Stimulated activated naive CD8-positive, alpha-beta T cell treated with anti-CD3 and anti-CD28 coated beads, Interleukin-15, amount 100 ng/mL, for 72 hours (primary cell): Measurements from ENCODE around the gene LIPT2.

ENCODE experiments used
- ATAC-seq: fragments of 150-1000 bp; cut with Tn5 transposase; 2 replicates; pipeline ENCODE4 v1.10.0; 2021; ENCODE audit warnings: mild to moderate bottlenecking, moderate library complexity
- DNase-seq, 2 donors: peaks; one replicate each; pipeline ENCODE4 v3.0.0; 2021 to 2022
- H3K27ac Mint-ChIP-seq, 2 donors: one replicate each; pipeline ENCODE4 v1.8.0; 2022; ENCODE audit warnings: mild to moderate bottlenecking in 2 of 2, mixed read lengths in 2 of 2, moderate library complexity in 2 of 2
- H3K27me3 Mint-ChIP-seq: one replicate; pipeline ENCODE4 v1.8.0; 2022; ENCODE audit warnings: mixed read lengths
- H3K4me1 Mint-ChIP-seq: one replicate; pipeline ENCODE4 v1.8.0; 2022; ENCODE audit warnings: mild to moderate bottlenecking, mixed read lengths
- H3K4me3 Mint-ChIP-seq, 2 donors: one replicate each; pipeline ENCODE4 v1.8.0; 2022; ENCODE audit warnings: mild to moderate bottlenecking in 2 of 2, mixed read lengths in 2 of 2, moderate library complexity in 1 of 2
- H3K9me3 Mint-ChIP-seq, 2 donors: one replicate each; pipeline ENCODE4 v1.8.0; 2022; ENCODE audit warnings: mixed read lengths in 2 of 2

The LIPT2 gene

GRCh38 chr11:74462631-74463030 is 30.9 kb downstream of the LIPT2 start:
- ATAC-seq (no peak), DNase-seq (no peak)
- H3K27ac Mint-ChIP-seq = no peak overlapping the region
- peaks cover 31% of the 10 kb centered on the region for H3K27me3 Mint-ChIP-seq
- no peak overlapping the region for H3K4me3 Mint-ChIP-seq
- H3K4me1 Mint-ChIP-seq = no peaks in the 10 kb centered on the region
- no peaks in the 10 kb centered on the region for H3K9me3 Mint-ChIP-seq

- DNase-seq (no peak), ATAC-seq (no peak)
- H3K4me1 Mint-ChIP-seq = no peaks in the 10 kb centered on the region
- no peak overlapping the region for H3K4me3 Mint-ChIP-seq
- no peaks in the 10 kb centered on the region for H3K9me3 Mint-ChIP-seq
- H3K27ac Mint-ChIP-seq = no peak overlapping the region
- peaks cover 26% of the 10 kb centered on the region for H3K27me3 Mint-ChIP-seq
Observed at GRCh38 chr11:74462009-74462408, 31.5 kb downstream of the LIPT2 start.

GRCh38 chr11:74460481-74461154 is 32.9 kb downstream of the LIPT2 start:
- no peak overlapping the region for H3K4me3 Mint-ChIP-seq
- no peaks in the 10 kb centered on the region for H3K9me3 Mint-ChIP-seq
- no peak for DNase-seq

GRCh38 chr11:74460065-74460464 is 33.5 kb downstream of the LIPT2 start:
- ATAC-seq (no peak), DNase-seq (no peak)
- Mint-ChIP-seq H3K4me3 (no peak overlapping the region), H3K27me3 (peaks cover 7% of the 10 kb centered on the region), H3K4me1 (no peaks in the 10 kb centered on the region), H3K27ac (no peak overlapping the region), H3K9me3 (no peaks in the 10 kb centered on the region)

More at GRCh38 chr11:74460481-74461154, 32.9 kb downstream of the LIPT2 start:
- H3K27me3 Mint-ChIP-seq = peaks cover 12% of the 10 kb centered on the region
- no peaks in the 10 kb centered on the region for H3K4me1 Mint-ChIP-seq
- no peak overlapping the region for H3K27ac Mint-ChIP-seq
- no peak for ATAC-seq

- no peak for DNase-seq
- Mint-ChIP-seq H3K4me1 (no peaks in the 10 kb centered on the region), H3K27ac (no peak overlapping the region), H3K9me3 (no peaks in the 10 kb centered on the region), H3K4me3 (no peak overlapping the region), H3K27me3 (peaks cover 2% of the 10 kb centered on the region)
- no peak for ATAC-seq
Observed at GRCh38 chr11:74459584-74459983, 33.9 kb downstream of the LIPT2 start.

GRCh38 chr11:74457356-74457755 is 36.2 kb downstream of the LIPT2 start:
- H3K27ac Mint-ChIP-seq = no peak overlapping the region
- no peak overlapping the region for H3K4me3 Mint-ChIP-seq
- ATAC-seq (no peak), DNase-seq (no peak)
- H3K27me3 Mint-ChIP-seq = peaks cover 5% of the 10 kb centered on the region
- no peaks in the 10 kb centered on the region for H3K9me3 Mint-ChIP-seq
- H3K4me1 Mint-ChIP-seq = no peaks in the 10 kb centered on the region

- Mint-ChIP-seq H3K4me1 (peaks cover 11% of the 10 kb centered on the region), H3K27me3 (peaks cover 13% of the 10 kb centered on the region), H3K4me3 (no peak overlapping the region), H3K9me3 (no peaks in the 10 kb centered on the region), H3K27ac (no peak overlapping the region)
- DNase-seq (peak; percentile 50 to 54), ATAC-seq (peak; percentile 56)
Observed at GRCh38 chr11:74453373-74453975, 40.0 kb downstream of the LIPT2 start.

GRCh38 chr11:74452366-74452765 is 41.2 kb downstream of the LIPT2 start:
- Mint-ChIP-seq H3K27ac (no peak overlapping the region), H3K4me3 (no peak overlapping the region), H3K9me3 (no peaks in the 10 kb centered on the region), H3K27me3 (peaks cover 13% of the 10 kb centered on the region), H3K4me1 (peaks cover 11% of the 10 kb centered on the region)
- DNase-seq = no peak
- no peak for ATAC-seq

- Mint-ChIP-seq H3K9me3 (no peaks in the 10 kb centered on the region), H3K4me3 (no peak overlapping the region), H3K27me3 (peaks cover 13% of the 10 kb centered on the region), H3K4me1 (peaks cover 11% of the 10 kb centered on the region), H3K27ac (no peak overlapping the region)
- ATAC-seq (no peak), DNase-seq (no peak)
Observed at GRCh38 chr11:74450318-74450717, 43.2 kb downstream of the LIPT2 start.

GRCh38 chr11:74449369-74449931 is 44.1 kb downstream of the LIPT2 start:
- peaks cover 11% of the 10 kb centered on the region for H3K4me1 Mint-ChIP-seq
- H3K27me3 Mint-ChIP-seq = peaks cover 13% of the 10 kb centered on the region
- no peak overlapping the region for H3K4me3 Mint-ChIP-seq
- H3K27ac Mint-ChIP-seq = no peak overlapping the region
- no peaks in the 10 kb centered on the region for H3K9me3 Mint-ChIP-seq
- DNase-seq (peak; percentile 45 to 48), ATAC-seq (peak; percentile 93)

GRCh38 chr11:74447720-74448119 is 45.8 kb downstream of the LIPT2 start:
- H3K4me3 Mint-ChIP-seq = no peak overlapping the region
- H3K27ac Mint-ChIP-seq = no peak overlapping the region
- peaks cover 11% of the 10 kb centered on the region for H3K4me1 Mint-ChIP-seq
- no peaks in the 10 kb centered on the region for H3K9me3 Mint-ChIP-seq
- DNase-seq (no peak), ATAC-seq (no peak)
- H3K27me3 Mint-ChIP-seq = peaks cover 11% of the 10 kb centered on the region

- DNase-seq (no peak), ATAC-seq (no peak)
- H3K4me3 Mint-ChIP-seq = no peak overlapping the region
- peaks cover 0 to 1% of the 10 kb centered on the region in 2 donors for H3K9me3 Mint-ChIP-seq
- no peak overlapping the region for H3K27ac Mint-ChIP-seq
- H3K4me1 Mint-ChIP-seq = peaks cover 11% of the 10 kb centered on the region
- H3K27me3 Mint-ChIP-seq = no peaks in the 10 kb centered on the region
Observed at GRCh38 chr11:74446532-74446938, 47.0 kb downstream of the LIPT2 start.

- ATAC-seq (no peak), DNase-seq (no peak)
- Mint-ChIP-seq H3K27me3 (no peaks in the 10 kb centered on the region), H3K27ac (peak overlapping the region in 1 of 2 donors; percentile 28), H3K4me3 (no peak overlapping the region), H3K4me1 (peaks cover 5% of the 10 kb centered on the region), H3K9me3 (peaks cover 14 to 16% of the 10 kb centered on the region in 2 donors)
Observed at GRCh38 chr11:74444173-74444826, 49.2 kb downstream of the LIPT2 start.

- H3K27me3 Mint-ChIP-seq = no peaks in the 10 kb centered on the region
- H3K4me3 Mint-ChIP-seq = no peak overlapping the region
- no peak for ATAC-seq
- H3K27ac Mint-ChIP-seq = peak overlapping the region; percentile 21 to 60
- H3K4me1 Mint-ChIP-seq = no peaks in the 10 kb centered on the region
- H3K9me3 Mint-ChIP-seq = peaks cover 14 to 16% of the 10 kb centered on the region in 2 donors
- no peak for DNase-seq
Observed at GRCh38 chr11:74443071-74443864, 50.3 kb downstream of the LIPT2 start.

GRCh38 chr11:74442636-74443035 is 50.9 kb downstream of the LIPT2 start:
- no peak overlapping the region for H3K27ac Mint-ChIP-seq
- ATAC-seq (no peak), DNase-seq (no peak)
- no peak overlapping the region for H3K4me3 Mint-ChIP-seq
- no peaks in the 10 kb centered on the region for H3K4me1 Mint-ChIP-seq
- peaks cover 14 to 16% of the 10 kb centered on the region in 2 donors for H3K9me3 Mint-ChIP-seq
- no peaks in the 10 kb centered on the region for H3K27me3 Mint-ChIP-seq
